ENCODE measurements around the gene ZFAND6.

The ZFAND6 gene

GRCh38 chr15:80066912-80067311 is 7.4 kb downstream of the ZFAND6 start:
- no peak for TF ChIP-seq CTCF (IDR thresholded peaks at IDR 0.05)

GRCh38 chr15:80068578-80068977 is 9.1 kb downstream of the ZFAND6 start:
- no peak for TF ChIP-seq CTCF (IDR thresholded peaks at IDR 0.05)

- no peak for TF ChIP-seq CTCF (IDR thresholded peaks at IDR 0.05)
Observed at GRCh38 chr15:80070840-80071239, 11.4 kb downstream of the ZFAND6 start.

- TF ChIP-seq CTCF (IDR thresholded peaks at IDR 0.05): no peak
Observed at GRCh38 chr15:80071652-80072051, 12.2 kb downstream of the ZFAND6 start.

GRCh38 chr15:80072285-80072994 is 13.0 kb downstream of the ZFAND6 start:
- TF ChIP-seq CTCF (IDR thresholded peaks at IDR 0.05): no peak

GRCh38 chr15:80073197-80073596 is 13.7 kb downstream of the ZFAND6 start:
- no peak for TF ChIP-seq CTCF (IDR thresholded peaks at IDR 0.05)

- no peak for TF ChIP-seq CTCF (IDR thresholded peaks at IDR 0.05)
Observed at GRCh38 chr15:80076321-80077318, 17.1 kb downstream of the ZFAND6 start.
